ENCODE data around the gene CFAP61.

CFAP61 gene

DNA sequence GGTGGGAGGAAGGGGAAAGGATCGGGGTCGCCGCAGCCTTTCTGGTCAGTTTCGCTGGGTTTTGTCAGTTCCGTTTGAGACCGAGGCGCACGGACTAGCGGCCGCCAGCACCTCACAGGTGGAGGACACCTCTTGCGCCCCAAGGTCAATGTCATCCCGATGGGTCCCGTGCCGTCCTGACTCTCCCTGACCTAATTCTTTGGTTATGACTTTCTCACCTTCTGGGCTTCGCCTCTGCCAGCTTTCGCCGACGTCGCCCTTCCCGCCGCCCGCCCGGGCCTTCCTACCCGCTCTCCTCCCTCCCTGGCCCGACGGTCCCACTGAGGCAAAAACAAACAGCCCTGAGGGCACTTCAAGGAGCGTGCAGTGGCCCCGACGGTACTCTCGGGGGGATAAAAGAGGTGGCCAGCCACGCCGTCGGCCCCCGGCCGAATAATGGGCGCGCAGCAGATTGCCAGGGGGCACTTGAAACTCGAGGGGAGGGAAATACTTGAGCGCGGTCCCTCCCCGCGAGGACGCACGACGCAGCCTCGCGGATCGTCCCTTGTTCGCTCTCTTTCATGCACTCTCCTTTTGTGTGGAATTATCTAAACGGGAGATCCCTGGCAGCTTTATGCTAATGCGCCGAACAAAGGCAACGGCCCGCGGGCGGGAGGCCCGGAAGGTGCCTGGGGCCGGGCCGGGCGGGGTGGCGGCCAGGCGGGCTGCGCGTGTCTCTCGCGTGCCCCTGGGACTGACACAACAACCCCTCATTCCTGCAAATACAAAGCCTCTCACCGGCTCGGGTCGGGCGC lies 311.7 kb downstream of the CFAP61 start:
- no peaks in the 10 kb centered on the region for H3K27me3 ChIP-seq (ENCODE audit: insufficient read depth, low read depth, severe bottlenecking)
- no peak for DNase-seq
- TF ChIP-seq, protein P1, sequence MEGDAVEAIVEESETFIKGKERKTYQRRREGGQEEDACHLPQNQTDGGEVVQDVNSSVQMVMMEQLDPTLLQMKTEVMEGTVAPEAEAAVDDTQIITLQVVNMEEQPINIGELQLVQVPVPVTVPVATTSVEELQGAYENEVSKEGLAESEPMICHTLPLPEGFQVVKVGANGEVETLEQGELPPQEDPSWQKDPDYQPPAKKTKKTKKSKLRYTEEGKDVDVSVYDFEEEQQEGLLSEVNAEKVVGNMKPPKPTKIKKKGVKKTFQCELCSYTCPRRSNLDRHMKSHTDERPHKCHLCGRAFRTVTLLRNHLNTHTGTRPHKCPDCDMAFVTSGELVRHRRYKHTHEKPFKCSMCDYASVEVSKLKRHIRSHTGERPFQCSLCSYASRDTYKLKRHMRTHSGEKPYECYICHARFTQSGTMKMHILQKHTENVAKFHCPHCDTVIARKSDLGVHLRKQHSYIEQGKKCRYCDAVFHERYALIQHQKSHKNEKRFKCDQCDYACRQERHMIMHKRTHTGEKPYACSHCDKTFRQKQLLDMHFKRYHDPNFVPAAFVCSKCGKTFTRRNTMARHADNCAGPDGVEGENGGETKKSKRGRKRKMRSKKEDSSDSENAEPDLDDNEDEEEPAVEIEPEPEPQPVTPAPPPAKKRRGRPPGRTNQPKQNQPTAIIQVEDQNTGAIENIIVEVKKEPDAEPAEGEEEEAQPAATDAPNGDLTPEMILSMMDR (IDR thresholded peaks at IDR 0.05; ENCODE audit: low read depth, low read length) = no peak
- H3K27ac ChIP-seq = no peak overlapping the region
- peaks cover 4% of the 10 kb centered on the region for H3K36me3 ChIP-seq
- H3K4me3 ChIP-seq (ENCODE audit: low read depth, low read length) = no peak overlapping the region
- peaks cover 7% of the 10 kb centered on the region for H3K9me3 ChIP-seq (ENCODE audit: severe bottlenecking)

DNA sequence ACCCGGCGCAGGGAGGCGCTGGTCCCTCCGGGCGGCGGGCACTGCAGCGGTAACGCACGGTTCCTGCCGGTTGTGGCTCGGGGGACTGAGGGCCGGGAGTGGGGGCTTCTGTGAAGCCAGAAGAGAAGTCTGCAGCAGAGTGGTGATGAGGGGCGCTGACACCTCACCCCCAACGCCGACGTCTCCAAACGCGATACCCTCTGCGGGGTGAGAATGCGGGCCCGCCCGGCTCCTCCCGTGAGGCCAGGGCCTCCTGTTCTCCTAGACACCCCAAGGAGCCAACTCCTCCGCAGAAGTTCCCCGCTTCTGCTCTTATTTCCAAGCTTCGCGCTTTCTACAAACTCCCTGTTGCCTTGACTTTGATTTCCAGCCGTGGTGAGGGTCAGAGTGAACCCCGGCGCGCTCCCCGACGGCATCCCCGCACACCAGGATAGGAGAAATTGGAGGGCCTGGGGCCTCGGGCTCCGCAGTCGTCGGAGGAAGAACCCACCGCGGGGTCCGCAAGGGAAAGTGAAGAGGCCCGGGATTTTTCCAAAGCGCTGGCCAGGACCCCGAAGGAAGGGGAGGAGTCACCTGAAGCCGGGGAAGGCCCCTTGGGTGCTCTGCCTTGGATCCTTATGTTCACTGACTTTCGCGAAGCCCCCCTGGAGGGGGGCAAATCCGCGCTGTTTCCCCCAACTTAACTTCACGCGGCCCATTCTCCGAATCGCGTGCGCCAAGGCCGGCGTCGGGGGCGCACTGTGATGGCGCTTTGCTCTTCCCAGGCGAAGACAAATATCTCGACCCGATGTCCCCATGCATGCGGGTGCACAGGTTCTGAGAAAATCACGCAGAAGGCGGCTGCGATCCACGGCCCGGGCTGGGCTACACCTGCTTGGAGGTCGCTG lies 312.5 kb downstream of the CFAP61 start:
- no peaks in the 10 kb centered on the region for H3K27me3 ChIP-seq (ENCODE audit: insufficient read depth, low read depth, severe bottlenecking)
- no peak for DNase-seq
- H3K36me3 ChIP-seq = peaks cover 10% of the 10 kb centered on the region
- H3K9me3 ChIP-seq (ENCODE audit: severe bottlenecking) = peaks cover 7% of the 10 kb centered on the region
- TF ChIP-seq, protein P1 (IDR thresholded peaks at IDR 0.05; ENCODE audit: low read depth, low read length) = no peak
- H3K27ac ChIP-seq = no peak overlapping the region
- no peak overlapping the region for H3K4me3 ChIP-seq (ENCODE audit: low read depth, low read length)

DNA sequence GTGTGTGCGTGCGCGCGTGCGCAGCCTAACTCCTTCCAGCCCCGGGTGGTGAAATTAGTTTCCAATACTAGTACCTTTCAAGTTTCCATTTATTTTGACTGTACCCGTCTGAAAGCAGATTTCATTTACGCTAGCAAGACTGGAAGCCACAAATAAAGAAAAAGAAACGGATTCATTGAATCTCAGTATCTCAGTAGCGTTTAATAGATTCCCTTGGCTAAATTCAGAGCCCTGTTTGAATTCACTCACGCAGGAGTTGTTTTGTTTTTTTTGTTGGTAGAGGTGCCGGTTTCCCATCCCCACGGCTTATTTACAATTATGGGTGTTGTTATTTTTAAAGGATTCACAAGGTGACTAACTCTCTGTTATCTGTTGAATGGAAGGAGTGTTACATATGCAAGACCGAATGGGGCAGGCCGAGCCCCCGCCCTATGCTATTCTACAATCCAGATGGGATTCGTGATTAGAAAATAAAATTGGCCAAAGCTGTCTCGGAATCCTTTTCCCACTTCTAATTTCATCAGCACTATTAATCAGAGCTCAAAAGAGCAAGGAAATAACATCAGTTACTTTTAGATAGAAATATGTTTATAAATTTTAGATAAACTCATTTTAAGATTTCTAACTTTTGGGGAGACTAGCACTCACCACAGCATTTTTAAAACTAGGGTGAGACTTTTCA lies 313.3 kb downstream of the CFAP61 start:
- TF ChIP-seq, protein P1 (IDR thresholded peaks at IDR 0.05; ENCODE audit: low read depth, low read length) = no peak
- H3K36me3 ChIP-seq = peaks cover 18% of the 10 kb centered on the region
- H3K4me3 ChIP-seq (ENCODE audit: low read depth, low read length) = no peak overlapping the region
- H3K27me3 ChIP-seq (ENCODE audit: insufficient read depth, low read depth, severe bottlenecking) = no peaks in the 10 kb centered on the region
- H3K27ac ChIP-seq = peak overlapping the region; percentile 100
- H3K9me3 ChIP-seq (ENCODE audit: severe bottlenecking) = peaks cover 7% of the 10 kb centered on the region
- DNase-seq = no peak

DNA sequence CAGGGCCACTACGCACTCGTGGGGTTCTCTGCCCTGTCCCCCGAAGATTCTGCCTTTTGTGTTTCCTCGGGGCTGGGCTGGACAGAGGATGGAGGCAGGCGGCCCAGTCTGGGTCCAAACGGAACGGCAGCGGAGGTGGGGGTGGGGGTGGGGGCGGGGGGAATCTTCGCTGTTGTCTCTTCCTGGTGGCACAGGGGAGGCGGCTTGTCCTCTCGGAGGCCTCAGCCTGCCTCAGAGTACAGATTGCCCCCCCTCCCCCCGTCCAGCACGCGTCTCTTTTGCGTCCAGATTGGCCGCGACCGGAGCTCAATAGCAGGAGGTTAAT lies 314.2 kb downstream of the CFAP61 start:
- peak overlapping the region; percentile 100 for H3K27ac ChIP-seq
- H3K4me3 ChIP-seq (ENCODE audit: low read depth, low read length) = peak overlapping the region; percentile 67
- peaks cover 27% of the 10 kb centered on the region for H3K36me3 ChIP-seq
- peak; percentile 81 for DNase-seq
- no peaks in the 10 kb centered on the region for H3K27me3 ChIP-seq (ENCODE audit: insufficient read depth, low read depth, severe bottlenecking)
- peaks cover 7% of the 10 kb centered on the region for H3K9me3 ChIP-seq (ENCODE audit: severe bottlenecking)
- TF ChIP-seq, protein P1 (IDR thresholded peaks at IDR 0.05; ENCODE audit: low read depth, low read length) = no peak

DNA sequence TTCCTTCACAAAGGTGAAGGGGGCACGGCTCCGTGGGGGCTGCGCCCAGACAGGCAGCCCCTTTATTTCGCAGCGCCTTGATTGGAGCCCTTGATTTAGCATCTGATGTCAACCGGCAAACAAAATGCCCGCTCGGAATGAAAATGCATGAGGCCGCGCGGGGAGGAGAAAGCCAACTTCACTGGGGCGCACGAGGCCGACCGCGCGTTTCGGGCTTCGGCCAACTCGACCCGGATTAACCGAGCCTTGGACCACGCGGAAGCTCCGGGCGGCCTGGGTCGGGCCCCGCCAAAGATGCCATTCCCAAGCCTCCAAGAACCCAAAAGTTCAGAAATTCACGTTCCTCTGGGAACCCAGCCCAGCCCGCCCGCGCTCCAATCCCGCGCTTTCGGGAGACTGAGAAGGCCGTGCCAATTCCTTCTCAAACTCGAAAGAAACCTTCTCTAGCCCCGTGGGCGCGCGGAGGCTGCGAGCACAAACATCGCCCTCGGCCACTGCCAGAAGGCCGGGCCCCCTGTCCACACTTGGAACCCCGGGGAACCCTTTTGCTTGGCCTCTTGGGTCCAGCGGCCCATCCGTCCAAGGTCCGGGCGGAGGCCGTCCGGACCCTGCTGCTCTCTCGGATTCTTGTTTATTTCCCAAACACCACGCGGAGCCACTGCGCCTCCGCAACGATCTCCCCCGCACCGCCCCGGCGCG lies 314.7 kb downstream of the CFAP61 start:
- DNase-seq = no peak
- TF ChIP-seq, protein P1 (IDR thresholded peaks at IDR 0.05; ENCODE audit: low read depth, low read length) = no peak
- Histone ChIP-seq H3K27ac (peak overlapping the region; percentile 100), H3K9me3 (ENCODE audit: severe bottlenecking) (peaks cover 7% of the 10 kb centered on the region), H3K27me3 (ENCODE audit: insufficient read depth, low read depth, severe bottlenecking) (no peaks in the 10 kb centered on the region), H3K4me3 (ENCODE audit: low read depth, low read length) (peak overlapping the region; percentile 67), H3K36me3 (peaks cover 32% of the 10 kb centered on the region)
